ENCODE measurements around the gene APP. TPM values are rescaled to one million over a fixed set of nuclear protein-coding genes. Genes with fewer than 3 reads are reported as not detected.

APP gene
- total RNA-seq, 2 donors from 2014 or later, result 256 to 423 TPM

DNA sequence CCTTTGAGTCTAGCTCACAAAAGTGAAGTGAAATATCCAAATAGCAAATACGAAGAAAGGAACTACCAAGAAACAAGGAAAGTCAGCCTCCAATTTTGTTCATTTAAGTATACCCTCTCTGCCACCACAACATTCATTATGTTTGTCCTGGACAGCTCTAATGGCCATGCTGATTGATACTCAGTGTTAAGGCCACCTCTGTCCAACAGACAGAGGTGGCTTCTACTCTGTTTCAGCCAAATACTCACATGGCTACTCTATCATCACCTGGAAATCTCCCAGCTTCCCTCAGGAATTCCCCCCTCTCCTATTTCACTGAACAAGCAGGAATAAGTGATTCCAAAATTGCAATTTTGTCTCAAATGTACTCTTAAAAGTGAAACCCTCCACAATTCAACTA lies 10.7 kb downstream of the APP start:
- Histone ChIP-seq H3K27ac (no peak overlapping the region), H3K4me1 (peaks cover 35% of the 10 kb centered on the region), H3K4me3 (no peak overlapping the region), H3K9me3 (no peaks in the 10 kb centered on the region), H3K27me3 (no peaks in the 10 kb centered on the region), H3K36me3 (replicated peaks in 1 of 2; ENCODE audit: insufficient read depth in 1 of 2, low read depth in 2 of 2) (no peaks in the 10 kb centered on the region)
- WGBS, 2 donors, result 65 to 93% methylated on average over 1 of the region's 1 CpG
- TF ChIP-seq POLR2A (IDR thresholded peaks at IDR 0.05) (no peak), CTCF (IDR thresholded peaks at IDR 0.05) (no peak)
- ATAC-seq (no peak), DNase-seq (no peak)
- intact Hi-C loops (cut with DNase I), result loop anchor here (10.0 kb wide), 1 partner anchor 55 kb away; no protein-coding TSS in a partner anchor

- intact Hi-C loops (cut with DNase I), result loop anchor here (10.0 kb wide), 1 partner anchor 57 kb away; no protein-coding TSS in a partner anchor
- no peaks in the 10 kb centered on the region for H3K9me3 ChIP-seq
- ATAC-seq, result no peak
- no peak overlapping the region for H3K4me3 ChIP-seq
- DNase-seq, result no peak
- H3K4me1 ChIP-seq, result peaks cover 36% of the 10 kb centered on the region
- no peaks in the 10 kb centered on the region for H3K27me3 ChIP-seq
- TF ChIP-seq CTCF (IDR thresholded peaks at IDR 0.05) (no peak), POLR2A (IDR thresholded peaks at IDR 0.05) (no peak)
- WGBS, 2 donors, result 71 to 74% methylated on average over 2 of the region's 2 CpGs
- H3K27ac ChIP-seq, result no peak overlapping the region
- H3K36me3 ChIP-seq (replicated peaks in 1 of 2; ENCODE audit: insufficient read depth in 1 of 2, low read depth in 2 of 2), result no peaks in the 10 kb centered on the region
These were observed 12.8 kb downstream of the APP start for GRCh38 chr21:26157801-26158200.

GRCh38 chr21:26154753-26155152 lies 15.8 kb downstream of the APP start:
- Histone ChIP-seq H3K9me3 (no peaks in the 10 kb centered on the region), H3K27me3 (no peaks in the 10 kb centered on the region), H3K36me3 (replicated peaks in 1 of 2; ENCODE audit: insufficient read depth in 1 of 2, low read depth in 2 of 2) (no peaks in the 10 kb centered on the region), H3K27ac (no peak overlapping the region), H3K4me3 (no peak overlapping the region), H3K4me1 (peaks cover 22% of the 10 kb centered on the region)
- ATAC-seq (no peak), DNase-seq (no peak)
- 87 to 99% methylated on average over 4 of the region's 4 CpGs for WGBS, 2 donors
- no peak for TF ChIP-seq CTCF (IDR thresholded peaks at IDR 0.05)
- no peak for TF ChIP-seq POLR2A (IDR thresholded peaks at IDR 0.05)
- intact Hi-C loops (cut with DNase I), result loop anchor here (10.0 kb wide), 1 partner anchor 60 kb away; no protein-coding TSS in a partner anchor

- H3K4me3 ChIP-seq, result no peak overlapping the region
- H3K4me1 ChIP-seq, result peaks cover 28% of the 10 kb centered on the region
- 45 to 52% methylated on average over 1 of the region's 1 CpG for WGBS, 2 donors
- H3K9me3 ChIP-seq, result no peaks in the 10 kb centered on the region
- no peaks in the 10 kb centered on the region for H3K36me3 ChIP-seq (replicated peaks in 1 of 2; ENCODE audit: insufficient read depth in 1 of 2, low read depth in 2 of 2)
- H3K27me3 ChIP-seq, result no peaks in the 10 kb centered on the region
- ATAC-seq (no peak), DNase-seq (no peak)
- no peak overlapping the region for H3K27ac ChIP-seq
- no peak for TF ChIP-seq CTCF (IDR thresholded peaks at IDR 0.05)
- intact Hi-C loops (cut with DNase I), result loop anchor here (10.0 kb wide), 1 partner anchor 61 kb away; no protein-coding TSS in a partner anchor
These were observed 16.8 kb downstream of the APP start for GRCh38 chr21:26153758-26154157.

GRCh38 chr21:26148840-26149354 lies 21.7 kb downstream of the APP start:
- DNase-seq (no peak), ATAC-seq (no peak)
- Histone ChIP-seq H3K27ac (peak overlapping the region in 2 of 4 donors; percentile 21 to 33), H3K36me3 (replicated peaks in 1 of 2; ENCODE audit: insufficient read depth in 1 of 2, low read depth in 2 of 2) (no peaks in the 10 kb centered on the region), H3K4me1 (peaks cover 30% of the 10 kb centered on the region), H3K27me3 (no peaks in the 10 kb centered on the region), H3K4me3 (no peak overlapping the region), H3K9me3 (no peaks in the 10 kb centered on the region)
- no peak for TF ChIP-seq CTCF (IDR thresholded peaks at IDR 0.05)
- no peak for TF ChIP-seq POLR2A (IDR thresholded peaks at IDR 0.05)
- intact Hi-C loops (cut with DNase I), result no loop called here
